RKO (cell line): ENCODE data around the gene QRSL1.
"Not testable (repeated sequence)": the region's sequence is repeated elsewhere in the genome, so short reads cannot be mapped to it uniquely, and the experiment has no call there.

Experiments used
- DNase-seq: peaks from one replicate; pipeline ENCODE4 v3.0.0-alpha.2; 2016; ENCODE audit warnings: low spot score

The QRSL1 gene

DNA sequence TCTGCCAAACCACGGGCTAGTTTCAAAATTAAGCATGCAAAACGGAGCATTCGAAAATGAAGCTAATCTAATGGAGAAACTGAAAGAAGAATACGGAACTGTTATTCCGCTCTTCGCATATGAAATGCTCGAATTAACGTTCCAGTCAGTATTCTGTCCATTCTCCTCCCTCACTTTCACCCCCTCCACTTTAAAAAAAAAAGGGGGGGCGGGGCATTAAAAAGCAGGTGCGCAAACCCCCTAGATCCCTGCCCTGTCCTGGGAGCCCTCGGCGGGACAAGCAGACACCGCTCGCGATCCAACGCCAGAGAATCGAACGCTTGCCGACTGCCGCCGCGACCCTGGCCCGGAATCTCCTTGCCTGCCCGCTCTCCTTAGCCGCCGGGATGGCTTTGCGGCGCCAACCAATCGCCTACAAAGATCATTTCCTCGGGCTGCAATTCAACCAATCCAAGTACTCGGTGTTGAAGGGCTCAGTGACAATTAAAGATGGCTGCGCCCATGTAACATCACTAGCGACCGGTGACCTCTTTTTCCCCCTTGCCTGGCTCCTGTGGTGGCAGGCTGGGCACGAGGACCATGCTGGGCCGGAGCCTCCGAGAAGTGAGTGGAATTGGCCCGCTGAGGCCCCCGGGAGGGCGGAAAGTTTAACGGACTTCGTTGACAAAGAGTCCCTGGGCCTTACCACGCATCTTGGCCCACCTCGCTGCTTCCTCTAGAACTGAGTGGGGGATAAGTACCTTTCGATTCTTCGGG, at the start of gene QRSL1, which contains the start of gene RTN4IP1:
Gene QRSL1 (plus strand): TSS at position 476 of the 756 bp plus-strand sequence. CDS start 104 bp downstream, at position 580.
Gene RTN4IP1 (minus strand): TSS at position 396 of the 756 bp plus-strand sequence. CDS start 477 bp downstream, outside the sequence.
- DNase-seq: peak; percentile 93

GRCh38 chr6:106581468-106581867, 47.9 kb upstream of the QRSL1 start:
- DNase-seq: no peak

GRCh38 chr6:106586815-106587415, 42.5 kb upstream of the QRSL1 start:
- DNase-seq: no peak

GRCh38 chr6:106588937-106589336, 40.4 kb upstream of the QRSL1 start:
- DNase-seq: not testable (repeated sequence)

DNA sequence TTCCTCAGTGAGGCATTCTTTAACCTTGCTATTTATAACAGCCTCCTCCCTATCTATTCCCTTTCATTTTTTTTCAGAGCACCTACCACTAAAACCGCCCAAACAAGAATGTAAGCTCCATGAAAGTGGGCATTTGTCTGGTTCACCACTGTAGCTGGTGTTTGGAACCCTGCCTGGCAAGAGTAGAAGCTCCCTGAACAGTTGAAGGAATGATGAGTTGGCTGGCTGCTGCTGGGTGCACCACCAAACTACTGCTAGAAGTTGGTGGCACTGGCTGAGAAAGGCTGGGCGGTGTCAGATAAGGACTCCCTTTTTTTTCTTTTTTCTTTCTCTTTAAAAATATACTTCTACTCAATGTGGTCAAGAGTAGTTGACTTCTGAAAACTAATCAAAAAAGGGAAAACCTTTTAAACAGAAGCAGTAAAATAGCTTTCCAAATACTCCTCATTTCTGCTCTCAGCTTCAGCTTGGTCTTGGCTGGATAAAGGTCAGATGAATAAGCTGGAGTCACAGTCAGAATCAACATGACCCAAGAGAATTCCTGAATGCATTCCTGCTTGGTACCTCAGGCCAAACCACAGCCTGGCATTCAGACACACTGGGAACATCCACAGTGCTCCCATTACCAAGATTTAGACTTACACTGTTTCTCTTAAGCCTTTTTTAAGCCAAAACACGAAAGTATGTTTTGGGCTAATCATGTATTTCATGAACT, 38.1 kb upstream of the QRSL1 start:
- peak; percentile 11 for DNase-seq

GRCh38 chr6:106599440-106599839, 29.9 kb upstream of the QRSL1 start:
- DNase-seq: no peak

- no peak for DNase-seq
These were observed 29.0 kb upstream of the QRSL1 start for GRCh38 chr6:106600329-106600728.

DNA sequence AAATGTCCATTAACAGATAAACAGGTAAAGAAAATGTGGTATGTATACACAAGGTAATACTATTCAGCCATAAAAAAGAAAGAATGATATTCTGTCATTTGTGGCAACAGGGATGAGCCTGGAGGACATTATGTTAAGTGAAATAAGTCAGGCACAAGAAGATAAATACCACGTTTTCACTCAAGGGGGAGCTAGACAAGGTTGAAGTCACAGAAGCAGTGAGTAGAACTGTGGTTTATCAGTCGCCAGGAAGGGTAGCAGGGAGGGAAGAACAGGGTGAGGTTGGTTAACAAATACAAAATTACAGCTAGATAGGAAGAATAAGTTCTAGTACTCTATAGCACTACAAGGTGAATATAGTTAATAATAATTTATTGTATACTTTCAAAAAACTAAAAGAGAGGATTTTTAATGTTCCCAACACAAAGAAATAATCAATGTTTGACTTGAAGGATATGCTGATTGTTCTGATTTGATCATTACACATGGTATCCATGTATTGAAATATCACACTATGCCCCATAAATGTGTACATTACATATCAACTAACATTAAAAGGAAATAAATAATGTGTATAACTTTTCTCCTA, 21.2 kb upstream of the QRSL1 start:
- DNase-seq: peak; percentile 73

- DNase-seq: peak; percentile 32
These were observed 19.7 kb upstream of the QRSL1 start for GRCh38 chr6:106609699-106610098.

- DNase-seq: no peak
These were observed 18.3 kb upstream of the QRSL1 start for GRCh38 chr6:106611030-106611429.

DNA sequence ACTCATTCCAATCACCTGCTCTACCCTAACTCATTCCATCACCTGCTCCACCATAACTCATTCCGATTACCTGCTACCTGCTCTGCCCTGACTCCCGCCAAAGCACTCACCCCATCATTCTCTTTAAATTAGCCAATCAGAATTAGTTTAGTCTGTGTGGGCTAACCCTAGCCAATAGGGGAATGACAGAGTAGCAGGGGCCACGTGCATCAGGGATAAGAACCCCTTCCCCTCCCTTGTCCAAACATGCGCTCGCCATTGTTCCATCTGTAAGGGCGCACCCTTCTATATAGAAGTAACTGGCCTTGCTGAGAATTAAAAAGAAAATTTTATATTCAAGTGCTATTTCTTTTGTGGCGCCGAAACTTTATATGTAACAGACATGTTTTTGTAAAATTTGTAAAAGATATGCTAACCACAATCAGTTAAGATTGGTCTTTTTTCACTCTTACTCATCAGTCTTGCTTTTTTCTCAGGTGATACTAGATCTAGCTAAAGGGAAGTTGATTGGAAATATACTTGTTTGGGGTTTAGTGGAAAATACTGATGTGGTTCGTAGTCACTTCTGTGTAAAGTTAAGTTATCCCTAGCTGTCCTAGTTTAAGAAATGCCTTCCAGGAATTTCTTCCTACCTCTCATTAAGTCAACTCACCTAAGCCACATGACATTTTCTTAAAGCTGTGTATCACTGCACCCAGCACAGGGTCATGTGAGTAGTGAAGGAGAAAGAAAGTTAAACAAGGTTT, 16.5 kb upstream of the QRSL1 start:
- DNase-seq: no peak

GRCh38 chr6:106613590-106613989, 15.8 kb upstream of the QRSL1 start:
- no peak for DNase-seq

- DNase-seq: no peak
These were observed 15.2 kb upstream of the QRSL1 start for GRCh38 chr6:106614166-106614565.

GRCh38 chr6:106614592-106615257, 14.7 kb upstream of the QRSL1 start:
- DNase-seq: no peak

- DNase-seq: no peak
These were observed 12.1 kb upstream of the QRSL1 start for GRCh38 chr6:106617302-106617701.

DNA sequence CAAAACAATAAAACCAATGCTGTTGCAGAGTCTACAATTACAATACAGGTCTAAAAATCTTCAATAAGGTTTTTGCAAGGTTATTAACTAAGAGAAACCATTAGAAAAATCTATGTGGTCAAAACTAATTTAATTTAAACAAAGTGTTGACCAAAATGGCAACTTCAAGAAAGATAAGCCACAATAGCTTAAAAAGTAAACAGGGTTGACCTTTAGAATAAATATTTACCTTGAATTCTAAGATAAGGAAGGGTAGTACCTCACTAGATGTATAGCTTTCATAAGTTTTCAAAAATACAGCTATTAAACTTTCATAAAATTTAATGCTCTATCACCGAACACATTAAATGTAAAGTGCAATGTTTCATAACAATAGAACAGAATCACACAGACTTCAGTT, 11.5 kb upstream of the QRSL1 start:
- DNase-seq: no peak

DNA sequence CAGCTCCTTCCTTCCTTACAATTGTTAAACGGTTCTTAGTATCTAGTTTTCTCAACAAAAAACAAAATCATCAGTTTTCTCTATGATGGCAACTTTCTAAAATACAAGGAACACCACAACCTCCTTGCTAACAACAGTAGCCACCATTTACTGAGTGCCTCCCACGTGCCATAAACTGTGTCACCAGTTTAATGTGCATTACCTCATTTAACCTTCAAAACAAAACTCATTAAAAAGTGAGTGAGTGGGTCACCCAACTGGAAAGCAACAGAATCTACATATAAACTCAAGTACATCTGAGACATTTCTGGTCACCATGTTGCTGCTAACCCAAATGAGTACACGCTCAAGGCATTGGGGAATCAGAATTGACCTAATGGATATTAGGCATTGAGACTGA, 11.1 kb upstream of the QRSL1 start:
- no peak for DNase-seq

DNA sequence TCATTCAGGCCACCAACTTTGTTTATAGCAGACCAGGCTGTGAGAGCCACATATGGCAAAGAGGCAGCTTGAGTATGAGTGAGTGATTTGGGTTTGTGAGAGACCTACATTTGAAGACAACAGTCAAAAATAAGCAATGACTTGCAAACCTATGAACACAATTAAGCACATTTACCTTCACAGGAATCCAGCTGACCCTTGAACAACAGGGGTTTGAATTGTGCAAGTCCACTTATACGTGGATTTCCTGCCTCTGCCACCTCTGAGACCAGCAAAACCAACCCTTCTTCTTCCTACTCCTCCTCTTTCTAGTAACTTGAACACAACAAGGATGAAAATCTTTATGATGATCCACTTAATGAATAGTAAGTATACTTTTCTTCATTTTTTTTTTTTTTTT, 10.2 kb upstream of the QRSL1 start:
- no peak for DNase-seq

GRCh38 chr6:106620931-106621672, 8.3 kb upstream of the QRSL1 start:
- no peak for DNase-seq

DNA sequence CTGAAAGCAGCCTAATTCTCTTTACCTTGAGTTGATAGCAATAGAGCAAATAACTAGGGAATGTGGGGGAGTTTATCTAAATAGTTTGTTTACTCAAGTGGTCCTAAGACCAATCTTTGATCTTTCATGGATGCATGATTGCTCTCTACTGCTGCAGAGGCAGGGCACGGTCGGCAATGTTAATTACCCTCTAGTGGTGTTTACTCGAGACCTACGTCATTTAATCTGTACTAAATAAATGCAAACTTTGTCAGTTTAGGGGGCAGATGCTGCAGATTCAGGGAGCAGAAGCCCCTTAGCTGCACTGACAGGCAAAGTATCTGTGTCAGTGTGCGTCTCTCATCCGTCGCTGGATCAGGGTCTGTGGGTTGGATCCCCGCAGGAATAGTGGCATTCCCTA, 7.0 kb upstream of the QRSL1 start:
- DNase-seq: no peak

DNA sequence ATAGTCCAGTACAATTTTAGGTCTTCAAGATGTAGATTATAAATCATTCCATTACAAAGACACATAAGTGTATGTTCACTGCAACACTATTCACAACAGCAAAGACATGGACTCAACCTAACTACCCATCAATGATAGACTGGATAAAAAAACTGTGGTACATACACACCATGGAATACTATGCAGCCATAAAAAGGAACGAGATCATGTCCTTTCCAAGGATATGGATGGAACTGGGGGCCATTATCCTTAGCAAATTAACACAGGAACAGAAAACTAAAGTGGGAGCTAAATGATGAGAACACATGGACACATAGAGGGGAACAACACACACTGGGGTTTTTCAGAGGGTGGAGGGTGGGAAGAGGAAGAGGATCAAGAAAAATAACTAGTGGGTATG, 6.3 kb upstream of the QRSL1 start:
- no peak for DNase-seq
